Measurements from ENCODE around the gene JSRP1.

The JSRP1 gene

DNA sequence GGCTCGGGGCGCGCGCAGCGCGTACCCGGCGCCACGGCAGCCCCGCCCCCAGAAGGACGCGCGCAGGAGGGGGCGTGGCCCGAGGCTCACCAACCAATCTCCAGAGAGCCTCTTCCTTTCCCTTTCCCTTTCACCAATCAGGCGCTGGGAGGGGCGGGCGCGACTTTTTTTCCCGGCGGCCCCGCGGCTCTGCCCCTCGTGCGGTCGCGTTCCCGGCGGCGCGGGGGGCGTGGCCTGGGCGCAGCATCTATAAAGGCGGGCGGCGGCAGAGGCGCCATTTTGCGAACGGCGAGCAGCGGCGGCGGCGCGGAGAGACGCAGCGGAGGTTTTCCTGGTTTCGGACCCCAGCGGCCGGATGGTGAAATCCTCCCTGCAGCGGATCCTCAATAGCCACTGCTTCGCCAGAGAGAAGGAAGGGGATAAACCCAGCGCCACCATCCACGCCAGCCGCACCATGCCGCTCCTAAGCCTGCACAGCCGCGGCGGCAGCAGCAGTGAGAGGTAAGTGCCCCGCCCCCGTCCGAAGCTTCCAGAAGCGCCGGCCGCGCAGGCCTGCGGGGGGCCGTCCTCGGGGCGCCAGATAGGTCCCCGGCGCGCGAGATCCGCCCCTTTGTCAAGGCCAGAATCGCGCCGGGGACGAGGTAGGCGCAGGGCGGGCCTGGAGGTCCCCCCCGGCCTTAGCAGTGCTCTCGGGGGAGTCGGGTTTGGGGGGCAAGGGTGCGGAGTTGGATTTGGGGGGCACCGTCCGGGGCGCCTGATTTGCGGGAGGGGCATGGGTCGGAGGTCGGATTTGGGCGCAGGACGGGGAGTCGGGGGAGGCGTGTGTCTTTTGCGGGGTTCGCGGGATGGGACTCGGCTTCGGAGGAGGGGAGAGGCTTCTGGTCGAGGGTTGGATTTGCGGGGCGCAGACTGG, 13.3 kb upstream of the JSRP1 start:
- TF ChIP-seq CREB1 (IDR thresholded peaks at IDR 0.05; ENCODE audit: low read depth) (0 out of 2 replicates have a peak, but pooled peaks have one; percentile 7), EP300 (IDR thresholded peaks at IDR 0.05; ENCODE audit: borderline replicate concordance) (no peak; the same call in 1 of the 2 replicates), TEAD4 (IDR thresholded peaks at IDR 0.05) (peak; percentile 55; the same call in 1 of the 2 replicates), YY1 (IDR thresholded peaks at IDR 0.05; ENCODE audit: low read depth) (peak; percentile 99), CEBPB (IDR thresholded peaks at IDR 0.05) (peak; percentile 44; the same call in 1 of the 2 replicates), TCF12 (IDR thresholded peaks at IDR 0.05; ENCODE audit: low read depth) (peak; percentile 76), ZBTB7A (IDR thresholded peaks at IDR 0.05; ENCODE audit: low read depth) (0 out of 2 replicates have a peak, but pooled peaks have one; percentile 20), NFIC (IDR thresholded peaks at IDR 0.05) (no peak), RAD21 (IDR thresholded peaks at IDR 0.05; ENCODE audit: low read depth) (no peak), TAF1 (IDR thresholded peaks at IDR 0.05; ENCODE audit: low read depth) (peak; percentile 100), FOXM1 (IDR thresholded peaks at IDR 0.05; ENCODE audit: borderline replicate concordance, low read depth) (no peak), EGR1 (IDR thresholded peaks at IDR 0.05) (peak; percentile 40; the same call in 1 of the 2 replicates)
- TF ChIP-seq, protein P1, sequence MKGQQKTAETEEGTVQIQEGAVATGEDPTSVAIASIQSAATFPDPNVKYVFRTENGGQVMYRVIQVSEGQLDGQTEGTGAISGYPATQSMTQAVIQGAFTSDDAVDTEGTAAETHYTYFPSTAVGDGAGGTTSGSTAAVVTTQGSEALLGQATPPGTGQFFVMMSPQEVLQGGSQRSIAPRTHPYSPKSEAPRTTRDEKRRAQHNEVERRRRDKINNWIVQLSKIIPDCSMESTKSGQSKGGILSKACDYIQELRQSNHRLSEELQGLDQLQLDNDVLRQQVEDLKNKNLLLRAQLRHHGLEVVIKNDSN (IDR thresholded peaks at IDR 0.05), result peak; percentile 30; the same call in 1 of the 2 replicates
- TF ChIP-seq, protein P2, sequence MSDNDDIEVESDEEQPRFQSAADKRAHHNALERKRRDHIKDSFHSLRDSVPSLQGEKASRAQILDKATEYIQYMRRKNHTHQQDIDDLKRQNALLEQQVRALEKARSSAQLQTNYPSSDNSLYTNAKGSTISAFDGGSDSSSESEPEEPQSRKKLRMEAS (IDR thresholded peaks at IDR 0.05), result peak; percentile 73
- TF ChIP-seq, protein P3, sequence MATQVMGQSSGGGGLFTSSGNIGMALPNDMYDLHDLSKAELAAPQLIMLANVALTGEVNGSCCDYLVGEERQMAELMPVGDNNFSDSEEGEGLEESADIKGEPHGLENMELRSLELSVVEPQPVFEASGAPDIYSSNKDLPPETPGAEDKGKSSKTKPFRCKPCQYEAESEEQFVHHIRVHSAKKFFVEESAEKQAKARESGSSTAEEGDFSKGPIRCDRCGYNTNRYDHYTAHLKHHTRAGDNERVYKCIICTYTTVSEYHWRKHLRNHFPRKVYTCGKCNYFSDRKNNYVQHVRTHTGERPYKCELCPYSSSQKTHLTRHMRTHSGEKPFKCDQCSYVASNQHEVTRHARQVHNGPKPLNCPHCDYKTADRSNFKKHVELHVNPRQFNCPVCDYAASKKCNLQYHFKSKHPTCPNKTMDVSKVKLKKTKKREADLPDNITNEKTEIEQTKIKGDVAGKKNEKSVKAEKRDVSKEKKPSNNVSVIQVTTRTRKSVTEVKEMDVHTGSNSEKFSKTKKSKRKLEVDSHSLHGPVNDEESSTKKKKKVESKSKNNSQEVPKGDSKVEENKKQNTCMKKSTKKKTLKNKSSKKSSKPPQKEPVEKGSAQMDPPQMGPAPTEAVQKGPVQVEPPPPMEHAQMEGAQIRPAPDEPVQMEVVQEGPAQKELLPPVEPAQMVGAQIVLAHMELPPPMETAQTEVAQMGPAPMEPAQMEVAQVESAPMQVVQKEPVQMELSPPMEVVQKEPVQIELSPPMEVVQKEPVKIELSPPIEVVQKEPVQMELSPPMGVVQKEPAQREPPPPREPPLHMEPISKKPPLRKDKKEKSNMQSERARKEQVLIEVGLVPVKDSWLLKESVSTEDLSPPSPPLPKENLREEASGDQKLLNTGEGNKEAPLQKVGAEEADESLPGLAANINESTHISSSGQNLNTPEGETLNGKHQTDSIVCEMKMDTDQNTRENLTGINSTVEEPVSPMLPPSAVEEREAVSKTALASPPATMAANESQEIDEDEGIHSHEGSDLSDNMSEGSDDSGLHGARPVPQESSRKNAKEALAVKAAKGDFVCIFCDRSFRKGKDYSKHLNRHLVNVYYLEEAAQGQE (IDR thresholded peaks at IDR 0.05; ENCODE audit: low read depth), result 0 out of 2 replicates have a peak, but pooled peaks have one; percentile 0

DNA sequence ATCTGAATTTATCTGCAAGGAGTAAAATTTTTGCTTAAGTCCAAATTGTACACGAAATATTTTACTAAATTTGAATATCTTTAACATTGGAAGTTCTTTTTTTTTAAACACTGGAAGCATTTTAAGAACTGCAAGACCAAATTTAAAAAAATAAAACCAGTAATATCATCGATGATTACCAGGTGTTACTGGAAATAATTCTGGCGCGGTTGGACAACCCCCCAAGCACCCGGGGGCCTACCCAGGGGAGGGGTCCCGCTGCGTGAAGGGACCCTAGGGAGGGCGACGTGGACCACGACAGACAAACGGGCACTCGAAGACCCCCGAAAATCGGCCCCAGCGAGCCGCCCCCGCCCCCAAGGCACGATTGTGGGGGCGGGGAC, 12.6 kb upstream of the JSRP1 start:
- TF ChIP-seq ZBTB7A (IDR thresholded peaks at IDR 0.05; ENCODE audit: low read depth) (peak; percentile 93), RAD21 (IDR thresholded peaks at IDR 0.05; ENCODE audit: low read depth) (no peak), TEAD4 (IDR thresholded peaks at IDR 0.05) (no peak)

DNA sequence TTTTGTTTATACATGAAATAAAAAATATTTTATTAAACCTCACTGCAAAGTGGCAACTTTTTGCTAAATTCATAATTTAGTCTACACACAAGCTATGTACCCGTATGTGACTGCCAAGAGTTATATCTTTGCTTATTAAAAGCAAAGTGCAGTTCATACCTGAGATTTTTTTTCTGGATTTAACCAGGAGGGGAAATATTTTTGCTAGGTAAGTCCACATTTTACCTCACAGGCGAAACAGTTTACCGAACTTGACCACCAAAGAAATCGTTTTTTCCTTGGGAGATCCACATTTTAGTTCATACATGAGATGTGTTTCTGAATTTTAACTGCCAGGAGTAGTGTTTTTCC, 12.2 kb upstream of the JSRP1 start:
- TF ChIP-seq NFIC (IDR thresholded peaks at IDR 0.05), result no peak
- TF ChIP-seq CEBPB (IDR thresholded peaks at IDR 0.05), result no peak
- TF ChIP-seq, protein P1 (IDR thresholded peaks at IDR 0.05), result no peak
- TF ChIP-seq CREB1 (IDR thresholded peaks at IDR 0.05; ENCODE audit: low read depth), result no peak
- TF ChIP-seq, protein P2 (IDR thresholded peaks at IDR 0.05), result no peak
- no peak for TF ChIP-seq YY1 (IDR thresholded peaks at IDR 0.05; ENCODE audit: low read depth)
- no peak for TF ChIP-seq RAD21 (IDR thresholded peaks at IDR 0.05; ENCODE audit: low read depth)
- TF ChIP-seq, protein P3 (IDR thresholded peaks at IDR 0.05; ENCODE audit: low read depth), result no peak
- TF ChIP-seq EP300 (IDR thresholded peaks at IDR 0.05; ENCODE audit: borderline replicate concordance), result no peak
- no peak for TF ChIP-seq TEAD4 (IDR thresholded peaks at IDR 0.05)
- TF ChIP-seq FOXM1 (IDR thresholded peaks at IDR 0.05; ENCODE audit: borderline replicate concordance, low read depth), result no peak
- no peak for TF ChIP-seq EGR1 (IDR thresholded peaks at IDR 0.05)
- TF ChIP-seq TCF12 (IDR thresholded peaks at IDR 0.05; ENCODE audit: low read depth), result no peak
- TF ChIP-seq ZBTB7A (IDR thresholded peaks at IDR 0.05; ENCODE audit: low read depth), result no peak
- TF ChIP-seq TAF1 (IDR thresholded peaks at IDR 0.05; ENCODE audit: low read depth), result no peak

DNA sequence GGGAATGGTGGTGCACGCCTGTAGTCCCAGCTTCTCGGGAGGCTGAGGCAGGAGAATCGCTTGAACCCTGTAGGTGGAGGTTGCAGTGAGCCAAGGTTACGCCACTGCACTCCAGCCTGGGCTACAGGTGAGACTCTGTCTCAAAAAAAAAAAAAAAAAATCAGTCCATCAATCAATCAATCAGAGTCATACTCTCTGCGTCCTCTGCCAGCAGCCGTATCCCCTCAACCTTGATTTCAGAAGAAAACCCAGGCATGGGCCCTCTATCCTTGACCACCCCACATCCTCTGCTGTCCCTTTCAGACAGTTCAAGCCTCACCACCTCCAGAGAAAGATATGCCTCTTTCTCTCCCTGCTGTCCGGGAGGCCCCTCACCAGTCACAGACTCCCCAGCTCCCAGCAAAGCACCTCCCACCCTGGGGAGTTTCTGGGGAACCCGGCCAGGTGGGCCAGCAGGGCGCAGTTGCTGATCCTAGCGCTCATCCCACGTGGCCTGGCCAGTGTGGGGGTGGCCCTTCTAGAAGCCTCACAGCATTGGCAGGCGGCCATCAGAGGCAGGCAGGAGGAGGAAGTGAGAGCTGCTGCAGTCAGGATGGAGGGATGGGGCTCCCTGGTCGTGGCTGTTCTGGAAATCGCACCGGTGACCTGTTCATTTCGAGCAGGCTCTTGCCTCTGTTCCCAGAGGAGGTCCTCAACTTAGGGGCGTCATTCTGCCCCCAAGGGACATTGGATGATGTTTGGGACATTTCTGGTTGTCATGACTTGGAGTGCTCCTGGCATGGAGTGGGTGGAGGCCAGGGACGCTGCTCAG, 10.2 kb upstream of the JSRP1 start:
- TF ChIP-seq, protein P1 (IDR thresholded peaks at IDR 0.05), result peak; percentile 75
- TF ChIP-seq CREB1 (IDR thresholded peaks at IDR 0.05; ENCODE audit: low read depth) (no peak), NFIC (IDR thresholded peaks at IDR 0.05) (peak; percentile 57), RAD21 (IDR thresholded peaks at IDR 0.05; ENCODE audit: low read depth) (no peak)
- TF ChIP-seq, protein P2 (IDR thresholded peaks at IDR 0.05), result peak; percentile 75

All from Ishikawa (cell line).